ENCODE data around the gene TEX36.

DNA sequence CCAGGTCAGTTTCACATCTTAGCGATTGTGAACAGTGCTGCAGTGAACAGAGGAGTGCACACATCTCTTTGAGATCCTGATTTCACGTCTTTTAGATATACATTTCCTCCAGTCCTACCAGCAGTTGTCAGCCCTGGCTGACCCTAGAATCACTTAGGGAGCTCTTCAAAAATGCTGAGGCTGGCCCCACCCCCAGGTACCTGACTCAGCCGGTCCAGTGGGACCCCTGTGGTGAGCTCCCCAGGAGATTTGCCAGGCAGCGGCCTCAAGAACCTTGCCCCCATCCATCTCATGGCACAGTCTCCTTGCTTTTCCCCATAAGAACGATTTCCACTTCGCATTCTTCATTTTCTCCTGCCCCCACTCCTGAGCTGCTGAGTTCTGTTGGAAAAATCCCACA, 45.5 kb downstream of the TEX36 start:
- TF ChIP-seq, protein P1, sequence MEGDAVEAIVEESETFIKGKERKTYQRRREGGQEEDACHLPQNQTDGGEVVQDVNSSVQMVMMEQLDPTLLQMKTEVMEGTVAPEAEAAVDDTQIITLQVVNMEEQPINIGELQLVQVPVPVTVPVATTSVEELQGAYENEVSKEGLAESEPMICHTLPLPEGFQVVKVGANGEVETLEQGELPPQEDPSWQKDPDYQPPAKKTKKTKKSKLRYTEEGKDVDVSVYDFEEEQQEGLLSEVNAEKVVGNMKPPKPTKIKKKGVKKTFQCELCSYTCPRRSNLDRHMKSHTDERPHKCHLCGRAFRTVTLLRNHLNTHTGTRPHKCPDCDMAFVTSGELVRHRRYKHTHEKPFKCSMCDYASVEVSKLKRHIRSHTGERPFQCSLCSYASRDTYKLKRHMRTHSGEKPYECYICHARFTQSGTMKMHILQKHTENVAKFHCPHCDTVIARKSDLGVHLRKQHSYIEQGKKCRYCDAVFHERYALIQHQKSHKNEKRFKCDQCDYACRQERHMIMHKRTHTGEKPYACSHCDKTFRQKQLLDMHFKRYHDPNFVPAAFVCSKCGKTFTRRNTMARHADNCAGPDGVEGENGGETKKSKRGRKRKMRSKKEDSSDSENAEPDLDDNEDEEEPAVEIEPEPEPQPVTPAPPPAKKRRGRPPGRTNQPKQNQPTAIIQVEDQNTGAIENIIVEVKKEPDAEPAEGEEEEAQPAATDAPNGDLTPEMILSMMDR (IDR thresholded peaks at IDR 0.05): no peak
- no peak for TF ChIP-seq POLR2AphosphoS5 (IDR thresholded peaks at IDR 0.05)
- no peak for TF ChIP-seq POLR2A (IDR thresholded peaks at IDR 0.05)
